Right kidney (tissue), 9 donors: ENCODE data around the gene USP33.
A peak's percentile ranks its signal among the peaks of the same experiment; 100 is the strongest.
"Not testable (repeated sequence)": the region's sequence is repeated elsewhere in the genome, so short reads cannot be mapped to it uniquely, and the experiment has no call there.

Source experiments
- DNase-seq: peaks from one replicate; pipeline ENCODE4 v3.0.0-alpha.2; 2016
- long read RNA-seq, 8 donors: transcript quantifications; one replicate each; lab custom pipeline, GENCODE V29; 2026

USP33 gene
- long read RNA-seq, donor 1, partial matches to known transcripts: 7 of 9 reads
- long read RNA-seq, donor 1, other reads (novel, unspliced or antisense): 0 of 9 reads
- long read RNA-seq, donor 2: 0 reads
- long read RNA-seq, donor 3: 0 reads
- long read RNA-seq, donor 4, full-length matches to known transcripts: 5 of 22 reads
- long read RNA-seq, donor 4, partial matches to known transcripts: 17 of 22 reads
- long read RNA-seq, donor 4, other reads (novel, unspliced or antisense): 0 of 22 reads
- long read RNA-seq, donor 5, full-length matches to known transcripts: 7 of 7 reads
- long read RNA-seq, donor 5, partial matches to known transcripts: 0 of 7 reads
- long read RNA-seq, donor 5, other reads (novel, unspliced or antisense): 0 of 7 reads
- long read RNA-seq, donor 6, full-length matches to known transcripts: 5 of 19 reads
- long read RNA-seq, donor 6, partial matches to known transcripts: 14 of 19 reads
- long read RNA-seq, donor 6, other reads (novel, unspliced or antisense): 0 of 19 reads
- long read RNA-seq, donor 7, full-length matches to known transcripts: 2 of 12 reads
- long read RNA-seq, donor 7, partial matches to known transcripts: 10 of 12 reads
- long read RNA-seq, donor 7, other reads (novel, unspliced or antisense): 0 of 12 reads
- long read RNA-seq, donor 8, full-length matches to known transcripts: 1 of 1 reads
- long read RNA-seq, donor 8, partial matches to known transcripts: 0 of 1 reads
- long read RNA-seq, donor 8, other reads (novel, unspliced or antisense): 0 of 1 reads

DNA sequence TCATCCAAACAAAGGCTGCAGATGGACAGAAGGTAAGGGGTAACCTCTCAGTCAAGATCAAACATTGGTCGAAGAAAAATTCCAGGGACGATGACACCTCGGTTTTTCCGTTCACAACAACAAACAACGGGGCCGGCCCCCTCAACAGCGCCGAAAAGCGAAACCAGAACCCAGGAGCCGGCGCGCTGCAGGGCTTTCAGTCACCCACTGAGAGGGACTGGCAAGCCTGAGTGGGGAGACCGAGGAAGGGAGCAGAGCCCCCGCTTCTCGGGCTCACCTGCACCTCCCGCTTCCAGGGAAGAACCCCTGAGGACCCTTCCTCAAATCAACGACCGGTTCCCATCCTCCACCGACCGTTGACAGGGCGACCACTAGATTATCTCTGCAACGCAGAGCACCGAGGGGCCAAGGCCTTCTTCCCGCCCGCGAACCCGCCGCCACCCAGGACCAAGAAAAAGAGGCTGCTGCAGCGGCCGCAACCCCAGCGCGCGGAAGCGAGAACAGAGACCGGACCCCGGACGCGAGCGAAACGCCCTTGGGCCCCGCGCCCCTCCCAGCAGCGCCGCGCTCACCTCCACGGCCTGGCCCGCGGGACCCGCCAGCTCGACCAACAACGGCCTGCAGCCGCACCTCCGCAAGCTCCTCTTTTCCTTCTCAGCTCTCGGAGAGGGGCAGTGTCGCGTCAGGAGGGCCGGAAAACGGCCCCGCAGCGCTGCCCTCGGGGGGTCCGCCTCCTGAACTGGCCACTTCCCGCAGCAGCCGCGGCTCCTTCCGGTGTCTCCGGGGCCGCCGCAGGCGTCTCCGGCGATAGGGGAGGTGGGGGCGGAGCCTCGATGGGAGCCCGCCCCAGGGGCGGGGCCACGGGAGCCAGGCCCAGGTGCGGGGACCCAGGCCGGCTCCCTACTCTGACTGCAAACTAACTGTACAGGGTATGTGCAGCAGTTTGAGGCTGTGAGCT, at the start of gene USP33:
USP33 (minus strand) TSS at position 782 of the 958 bp plus-strand sequence. CDS start 18,155 bp downstream, outside the sequence.
- peak; percentile 90 for DNase-seq

GRCh38 chr1:77803371-77803770, 43.7 kb upstream of the USP33 start:
- DNase-seq: no peak

- no peak for DNase-seq
Observed at GRCh38 chr1:77802026-77802425, 42.4 kb upstream of the USP33 start.

GRCh38 chr1:77797991-77798390, 38.3 kb upstream of the USP33 start:
- DNase-seq: no peak

DNA sequence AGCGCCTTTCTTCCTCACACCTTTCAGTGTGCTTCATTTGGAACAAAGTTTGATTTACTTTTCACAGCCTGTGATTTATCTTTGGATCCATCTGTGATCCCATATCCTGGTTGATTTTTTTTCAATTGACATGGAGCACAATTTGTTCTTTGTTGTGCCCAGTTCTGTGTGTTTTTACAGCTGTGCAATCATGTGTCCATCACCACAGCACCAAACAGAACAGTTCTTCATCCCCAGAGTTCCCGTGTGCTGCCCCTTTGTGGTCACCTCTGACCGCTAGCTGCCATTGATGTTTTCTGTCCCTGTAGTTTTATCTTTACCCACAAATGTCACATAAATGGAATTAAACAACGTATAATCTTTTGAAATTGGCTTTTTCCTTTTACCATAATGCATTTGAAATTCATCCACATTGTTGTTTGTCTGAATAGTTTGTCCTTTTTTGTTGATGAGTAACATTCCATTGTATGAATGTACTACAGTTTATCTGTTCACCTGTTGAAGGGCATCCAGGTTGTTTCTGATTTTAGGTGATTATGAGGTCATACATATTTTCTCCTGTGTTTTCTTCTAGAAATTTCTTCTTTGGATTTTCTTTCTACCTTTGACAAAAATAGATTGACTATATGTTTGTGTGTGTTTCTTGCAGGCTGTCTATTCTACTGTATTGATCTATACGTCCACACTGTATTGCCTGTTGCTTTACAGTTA, 37.2 kb upstream of the USP33 start:
- no peak for DNase-seq

DNA sequence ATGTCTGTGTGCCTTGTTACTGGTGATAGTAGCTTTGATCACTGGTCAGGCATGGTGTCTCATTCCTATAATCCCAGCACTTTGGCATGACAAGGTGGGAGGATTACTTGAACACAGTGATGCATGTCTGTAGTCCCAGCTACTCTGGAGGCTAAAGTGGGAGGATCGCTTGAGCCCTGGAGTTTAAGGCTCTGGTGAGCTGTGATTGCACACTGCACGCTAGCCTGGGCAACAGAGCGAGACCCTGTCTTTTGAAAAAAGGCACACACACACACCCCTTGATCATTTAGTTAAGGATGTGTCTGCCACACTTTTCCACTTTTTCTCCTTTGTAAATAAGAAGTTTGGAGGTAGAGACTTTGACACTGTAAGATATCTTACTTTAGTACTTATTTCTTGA, 34.9 kb upstream of the USP33 start:
- no peak for DNase-seq

DNA sequence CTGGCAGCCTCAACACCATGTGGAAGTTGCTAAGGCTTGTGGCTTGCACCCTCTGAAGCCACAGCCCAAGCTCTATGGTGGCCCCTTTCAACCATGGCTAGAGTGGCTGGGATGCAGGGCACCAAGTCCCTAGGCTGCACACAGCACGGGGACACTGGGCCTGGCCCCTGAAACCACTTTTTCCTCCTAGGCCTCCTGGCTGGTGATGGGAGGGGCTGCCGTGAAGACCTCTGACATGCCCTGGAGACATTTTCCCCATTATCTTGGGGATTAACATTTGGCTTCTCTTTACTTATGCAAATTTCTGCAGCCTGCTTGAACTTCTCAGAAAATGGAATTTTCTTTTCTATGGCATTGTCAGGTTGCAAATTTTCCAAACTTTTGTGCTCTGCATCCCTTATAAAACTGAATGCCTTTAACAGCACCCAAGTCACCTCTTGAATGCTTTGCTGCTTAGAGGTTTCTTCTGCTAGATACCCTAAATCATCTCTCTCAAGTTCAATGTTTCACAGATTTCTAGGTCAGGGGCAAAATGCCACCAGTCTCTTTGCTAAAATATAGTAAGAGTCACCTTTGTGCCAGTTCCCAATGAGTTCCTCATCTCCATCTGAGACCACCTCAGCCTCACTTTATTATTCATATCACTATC, 26.6 kb upstream of the USP33 start:
- DNase-seq: not testable (repeated sequence)

DNA sequence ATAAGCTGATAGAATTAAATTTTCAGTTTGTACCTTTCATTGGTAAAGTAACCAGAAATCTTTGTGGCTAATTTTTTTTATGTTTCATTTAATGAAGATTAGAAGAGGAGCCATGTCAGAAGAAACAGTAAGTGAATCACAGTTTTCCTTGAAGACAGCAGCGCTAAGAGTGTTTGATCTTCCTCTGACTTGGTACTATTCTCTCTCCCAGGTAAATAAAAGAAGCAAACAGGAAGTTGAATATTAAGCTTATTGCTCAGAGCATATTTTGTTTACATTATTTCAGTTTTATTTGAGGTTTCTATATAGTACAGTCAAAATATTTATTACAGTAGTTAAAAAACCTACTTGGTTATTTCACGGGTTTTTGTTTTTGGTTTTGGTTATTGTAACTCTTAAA, 23.5 kb upstream of the USP33 start:
- DNase-seq: no peak

DNA sequence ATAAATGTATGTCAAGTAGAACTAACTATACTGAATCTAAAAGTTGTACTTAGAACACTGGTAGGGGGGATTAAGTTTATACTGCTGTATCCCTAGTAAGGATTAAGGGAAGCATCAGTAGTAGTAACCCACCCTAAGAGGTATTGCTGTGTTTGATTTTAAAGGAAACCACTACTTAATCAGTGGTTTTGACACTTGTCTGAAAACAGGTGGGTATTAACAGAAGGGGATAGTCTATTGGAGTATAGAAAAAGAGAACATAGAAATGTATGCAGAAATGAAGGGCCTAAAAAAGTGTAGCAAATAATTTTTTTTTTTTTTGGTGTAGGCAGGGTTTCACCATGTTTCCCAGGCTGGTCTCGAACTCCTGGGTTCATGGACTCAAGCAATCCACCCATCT, 22.0 kb upstream of the USP33 start:
- DNase-seq: no peak

DNA sequence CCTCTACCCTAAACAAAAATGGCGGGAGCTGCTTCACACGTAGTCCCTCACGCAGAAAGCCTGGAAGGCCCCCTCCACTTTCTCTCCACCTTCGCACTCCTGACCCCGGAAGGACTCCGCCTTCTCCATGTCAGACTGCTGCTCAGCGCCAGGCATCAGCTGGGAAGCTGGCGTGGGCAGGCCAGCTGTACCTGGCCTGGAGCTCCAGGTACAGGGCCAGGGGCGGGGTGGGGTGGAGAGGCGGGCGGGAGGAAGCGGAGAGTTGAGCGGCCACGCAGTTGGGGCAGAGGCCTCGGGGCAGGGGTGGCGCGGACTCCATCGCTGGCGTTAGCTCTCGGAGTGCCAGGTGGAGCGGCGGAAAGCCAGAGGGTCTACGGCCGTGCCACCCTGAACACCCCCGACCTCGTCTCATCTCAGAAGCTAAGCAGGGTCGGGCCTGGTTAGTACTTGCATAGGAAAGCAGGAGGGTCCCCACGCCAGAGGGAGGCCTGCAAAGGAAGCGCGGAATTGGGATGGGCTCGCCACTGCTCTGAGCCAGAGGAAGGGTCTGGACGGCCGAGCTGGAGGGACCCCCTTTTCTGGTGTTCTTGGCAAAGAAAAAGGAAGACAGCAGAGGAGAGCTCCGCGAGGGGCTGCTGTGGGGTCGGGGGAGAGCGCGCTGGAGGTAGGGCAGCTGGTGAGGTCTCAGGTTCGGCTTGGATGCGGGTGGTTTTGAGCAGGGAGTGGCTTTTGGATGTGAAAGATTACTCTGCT, 20.1 kb upstream of the USP33 start, which contains the start of gene MIGA1:
MIGA1 (plus strand) TSS at position 121 of the 753 bp plus-strand sequence. CDS start 3,604 bp downstream, outside the sequence.
- DNase-seq: peak; percentile 79

- DNase-seq: no peak
Observed at GRCh38 chr1:77776007-77776700, 16.5 kb upstream of the USP33 start.

GRCh38 chr1:77768006-77768405, 8.4 kb upstream of the USP33 start:
- DNase-seq: no peak

DNA sequence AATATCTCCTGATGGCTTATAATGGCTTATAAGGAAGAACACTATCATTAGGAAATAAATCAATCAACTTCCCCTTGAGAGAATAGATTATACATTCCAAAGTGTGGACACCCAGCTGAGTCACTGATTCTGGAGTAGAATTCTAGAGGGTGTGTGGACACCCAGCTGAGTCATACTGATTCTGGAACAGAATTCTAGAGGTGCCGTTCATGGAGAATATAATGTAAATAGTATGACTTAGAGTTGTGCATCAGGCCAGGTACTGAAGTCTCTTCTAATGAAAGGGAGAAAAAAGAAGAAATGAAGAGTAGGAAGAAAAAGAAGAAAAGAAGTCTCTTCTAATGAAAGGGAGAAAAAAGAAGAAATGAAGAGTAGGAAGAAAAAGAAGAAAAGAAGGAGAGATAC, 2.4 kb upstream of the USP33 start:
- no peak for DNase-seq

- DNase-seq: no peak
Observed at GRCh38 chr1:77757603-77758002, 2.0 kb downstream of the USP33 start.

GRCh38 chr1:77757066-77757584, 2.5 kb downstream of the USP33 start:
- no peak for DNase-seq

GRCh38 chr1:77756052-77756754, 3.4 kb downstream of the USP33 start:
- no peak for DNase-seq

- not testable (repeated sequence) for DNase-seq
Observed at GRCh38 chr1:77749489-77749888, 10.2 kb downstream of the USP33 start.

- no peak for DNase-seq
Observed at GRCh38 chr1:77744576-77744975, 15.1 kb downstream of the USP33 start.
